Measurements from ENCODE around the gene PPP2R3C. TPM values are rescaled to one million over a fixed set of nuclear protein-coding genes. Genes with fewer than 3 reads are reported as not detected.
"Not testable (repeated sequence)": the region's sequence is repeated elsewhere in the genome, so short reads cannot be mapped to it uniquely, and the experiment has no call there.

Gene PPP2R3C
- polyA plus RNA-seq (2012; ENCODE audit: insufficient read depth, insufficient read length) = 103 TPM

GRCh38 chr14:35121887-35122695 lies at the start of gene PPP2R3C, which contains the start of gene PRORP:
Gene PPP2R3C (minus strand): TSS chr14:35121990. CDS start chr14:35121959, 31 bp downstream.
Gene PRORP (plus strand): TSS chr14:35122552. CDS start chr14:35123246, 694 bp downstream.
- peak within 1 kb of the TSS; percentile 76 for H3K4me3 ChIP-seq (ENCODE audit: low read length)
- DNase-seq (ENCODE audit: low read depth, low spot score) = peak; percentile 96

- DNase-seq (ENCODE audit: low read depth, low spot score) = no peak
- no peak overlapping the region for H3K4me3 ChIP-seq (ENCODE audit: low read length)
Observed at GRCh38 chr14:35167496-35167895, 45.7 kb upstream of the PPP2R3C start.

- DNase-seq (ENCODE audit: low read depth, low spot score) = no peak
- no peak overlapping the region for H3K4me3 ChIP-seq (ENCODE audit: low read length)
Observed at GRCh38 chr14:35164849-35165248, 43.1 kb upstream of the PPP2R3C start.

GRCh38 chr14:35163384-35163783 lies 41.6 kb upstream of the PPP2R3C start:
- DNase-seq (ENCODE audit: low read depth, low spot score) = no peak
- no peak overlapping the region for H3K4me3 ChIP-seq (ENCODE audit: low read length)

- no peak overlapping the region for H3K4me3 ChIP-seq (ENCODE audit: low read length)
- no peak for DNase-seq (ENCODE audit: low read depth, low spot score)
Observed at GRCh38 chr14:35161231-35161630, 39.4 kb upstream of the PPP2R3C start.

GRCh38 chr14:35159742-35160409 lies 38.1 kb upstream of the PPP2R3C start:
- no peak overlapping the region for H3K4me3 ChIP-seq (ENCODE audit: low read length)
- DNase-seq (ENCODE audit: low read depth, low spot score) = no peak

- no peak overlapping the region for H3K4me3 ChIP-seq (ENCODE audit: low read length)
- DNase-seq (ENCODE audit: low read depth, low spot score) = no peak
Observed at GRCh38 chr14:35158951-35159653, 37.3 kb upstream of the PPP2R3C start.

GRCh38 chr14:35158491-35158890 lies 36.7 kb upstream of the PPP2R3C start:
- no peak for DNase-seq (ENCODE audit: low read depth, low spot score)
- H3K4me3 ChIP-seq (ENCODE audit: low read length) = no peak overlapping the region

- no peak for DNase-seq (ENCODE audit: low read depth, low spot score)
Observed at GRCh38 chr14:35155962-35156361, 34.2 kb upstream of the PPP2R3C start.

GRCh38 chr14:35154016-35154415 lies 32.2 kb upstream of the PPP2R3C start:
- no peak for DNase-seq (ENCODE audit: low read depth, low spot score)
- no peak overlapping the region for H3K4me3 ChIP-seq (ENCODE audit: low read length)

More at GRCh38 chr14:35155962-35156361, 34.2 kb upstream of the PPP2R3C start:
- H3K4me3 ChIP-seq (ENCODE audit: low read length) = no peak overlapping the region

- H3K4me3 ChIP-seq (ENCODE audit: low read length); DNase-seq (ENCODE audit: low read depth, low spot score): not testable (repeated sequence)
Observed at GRCh38 chr14:35152531-35152930, 30.7 kb upstream of the PPP2R3C start.

GRCh38 chr14:35149239-35149638 lies 27.4 kb upstream of the PPP2R3C start:
- H3K4me3 ChIP-seq (ENCODE audit: low read length) = no peak overlapping the region
- no peak for DNase-seq (ENCODE audit: low read depth, low spot score)

- H3K4me3 ChIP-seq (ENCODE audit: low read length) = no peak overlapping the region
- no peak for DNase-seq (ENCODE audit: low read depth, low spot score)
Observed at GRCh38 chr14:35147711-35148110, 25.9 kb upstream of the PPP2R3C start.

- no peak overlapping the region for H3K4me3 ChIP-seq (ENCODE audit: low read length)
- no peak for DNase-seq (ENCODE audit: low read depth, low spot score)
Observed at GRCh38 chr14:35147186-35147585, 25.4 kb upstream of the PPP2R3C start.

GRCh38 chr14:35146711-35147149 lies 24.9 kb upstream of the PPP2R3C start:
- no peak overlapping the region for H3K4me3 ChIP-seq (ENCODE audit: low read length)
- no peak for DNase-seq (ENCODE audit: low read depth, low spot score)

- no peak overlapping the region for H3K4me3 ChIP-seq (ENCODE audit: low read length)
- no peak for DNase-seq (ENCODE audit: low read depth, low spot score)
Observed at GRCh38 chr14:35144029-35144428, 22.2 kb upstream of the PPP2R3C start.

- H3K4me3 ChIP-seq (ENCODE audit: low read length) = no peak overlapping the region
- DNase-seq (ENCODE audit: low read depth, low spot score) = peak; percentile 22
Observed at GRCh38 chr14:35140718-35141581, 19.2 kb upstream of the PPP2R3C start.

- no peak overlapping the region for H3K4me3 ChIP-seq (ENCODE audit: low read length)
- no peak for DNase-seq (ENCODE audit: low read depth, low spot score)
Observed at GRCh38 chr14:35138585-35138984, 16.8 kb upstream of the PPP2R3C start.
